Inferior parietal cortex (tissue), 1 donor: ENCODE data around the gene CTF1.
A peak's percentile ranks its signal among the peaks of the same experiment; 100 is the strongest.
"Not testable (repeated sequence)": the region's sequence is repeated elsewhere in the genome, so short reads cannot be mapped to it uniquely, and the experiment has no call there.

ENCODE experiments used
- DNase-seq: peaks from one replicate; pipeline ENCODE4 v3.0.0-alpha.2; 2016; ENCODE audit errors: extremely low spot score

Gene CTF1

GRCh38 chr16:30930160-30930571, 33.8 kb downstream of the CTF1 start:
- DNase-seq, result no peak

GRCh38 chr16:30931068-30931650, 34.7 kb downstream of the CTF1 start:
- DNase-seq, result no peak

GRCh38 chr16:30934827-30935557, 38.6 kb downstream of the CTF1 start:
- DNase-seq, result no peak

DNA sequence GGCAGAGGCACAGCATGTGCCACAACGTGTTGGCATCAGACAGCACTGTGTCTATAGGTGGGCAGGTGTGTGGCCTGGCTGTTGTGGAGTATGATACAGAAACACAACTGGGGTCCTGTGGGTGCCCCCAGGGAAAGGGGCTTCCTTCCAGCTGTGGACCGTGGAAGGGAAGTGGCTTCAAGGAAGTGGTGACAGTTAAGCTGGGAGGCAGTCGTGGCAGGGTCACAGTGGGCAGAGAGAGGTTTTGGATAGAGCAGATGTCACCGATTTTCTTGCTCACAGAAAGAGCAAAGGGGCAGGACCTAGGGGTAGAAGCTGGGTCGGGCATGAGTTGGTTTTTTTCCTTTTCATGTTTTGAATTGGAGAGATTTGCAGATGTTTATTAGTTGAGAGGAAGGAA, 41.3 kb downstream of the CTF1 start:
- no peak for DNase-seq

- DNase-seq, result not testable (repeated sequence)
Measured at GRCh38 chr16:30939571-30939970, 43.2 kb downstream of the CTF1 start.

DNA sequence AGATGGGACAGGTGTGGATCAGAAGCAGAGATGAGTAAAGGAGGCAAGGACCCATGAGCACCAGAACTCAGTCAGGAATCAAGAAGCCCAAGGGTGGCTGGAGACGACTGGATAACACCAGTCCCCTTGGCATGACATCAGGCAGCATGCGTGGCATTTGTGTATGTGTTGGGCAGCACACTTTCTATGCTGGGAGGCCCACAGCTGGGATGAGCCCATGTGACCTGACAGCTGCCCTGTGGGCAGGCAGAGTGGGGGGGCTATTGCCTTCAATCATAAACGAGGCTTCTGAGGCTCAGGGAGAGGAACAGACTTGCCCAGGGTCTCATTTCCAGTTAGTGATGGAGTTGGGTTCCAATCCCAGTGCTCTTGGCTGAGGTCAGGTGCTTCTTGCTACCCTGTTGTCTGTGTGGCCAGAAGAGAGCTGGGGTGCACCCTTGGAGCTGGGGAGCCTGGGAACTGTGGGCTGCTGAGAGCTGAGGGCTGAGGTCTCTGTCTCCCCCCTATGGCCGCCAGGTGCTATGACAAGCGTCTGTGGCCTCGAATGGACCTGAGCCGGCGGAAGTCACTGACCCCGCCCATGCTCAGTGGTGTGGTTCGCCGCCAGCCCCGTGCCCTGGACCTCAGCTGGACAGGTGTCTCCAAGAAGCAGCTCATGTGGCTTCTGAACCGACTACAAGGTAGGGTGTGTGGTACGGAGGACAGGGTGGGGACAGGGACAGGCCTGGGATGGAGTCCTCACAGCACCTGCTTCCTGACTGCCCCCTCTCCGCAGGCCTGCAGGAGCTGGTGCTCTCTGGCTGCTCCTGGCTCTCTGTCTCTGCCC, 45.4 kb downstream of the CTF1 start:
- DNase-seq, result no peak

- DNase-seq, result no peak
Measured at GRCh38 chr16:30942426-30942806, 46.0 kb downstream of the CTF1 start.

DNA sequence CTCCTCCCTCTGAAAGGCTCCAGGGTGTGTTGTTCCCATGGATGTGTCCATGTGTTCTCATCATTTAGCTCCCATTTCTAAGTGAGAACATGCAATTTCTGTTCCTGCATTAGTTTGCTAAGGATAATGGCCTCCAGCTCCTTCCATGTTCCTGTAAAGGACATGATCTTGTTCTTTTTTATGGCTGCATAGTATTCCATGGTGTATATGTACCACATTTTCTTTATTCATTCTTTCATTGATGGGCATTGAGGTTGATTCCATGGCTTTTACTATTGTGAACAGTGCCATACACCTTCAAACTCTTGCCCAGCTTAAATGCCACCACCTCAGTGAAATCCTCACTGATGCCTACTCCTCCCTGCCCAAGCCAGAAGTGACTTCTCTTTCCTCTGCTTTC, 47.9 kb downstream of the CTF1 start:
- DNase-seq, result no peak

DNA sequence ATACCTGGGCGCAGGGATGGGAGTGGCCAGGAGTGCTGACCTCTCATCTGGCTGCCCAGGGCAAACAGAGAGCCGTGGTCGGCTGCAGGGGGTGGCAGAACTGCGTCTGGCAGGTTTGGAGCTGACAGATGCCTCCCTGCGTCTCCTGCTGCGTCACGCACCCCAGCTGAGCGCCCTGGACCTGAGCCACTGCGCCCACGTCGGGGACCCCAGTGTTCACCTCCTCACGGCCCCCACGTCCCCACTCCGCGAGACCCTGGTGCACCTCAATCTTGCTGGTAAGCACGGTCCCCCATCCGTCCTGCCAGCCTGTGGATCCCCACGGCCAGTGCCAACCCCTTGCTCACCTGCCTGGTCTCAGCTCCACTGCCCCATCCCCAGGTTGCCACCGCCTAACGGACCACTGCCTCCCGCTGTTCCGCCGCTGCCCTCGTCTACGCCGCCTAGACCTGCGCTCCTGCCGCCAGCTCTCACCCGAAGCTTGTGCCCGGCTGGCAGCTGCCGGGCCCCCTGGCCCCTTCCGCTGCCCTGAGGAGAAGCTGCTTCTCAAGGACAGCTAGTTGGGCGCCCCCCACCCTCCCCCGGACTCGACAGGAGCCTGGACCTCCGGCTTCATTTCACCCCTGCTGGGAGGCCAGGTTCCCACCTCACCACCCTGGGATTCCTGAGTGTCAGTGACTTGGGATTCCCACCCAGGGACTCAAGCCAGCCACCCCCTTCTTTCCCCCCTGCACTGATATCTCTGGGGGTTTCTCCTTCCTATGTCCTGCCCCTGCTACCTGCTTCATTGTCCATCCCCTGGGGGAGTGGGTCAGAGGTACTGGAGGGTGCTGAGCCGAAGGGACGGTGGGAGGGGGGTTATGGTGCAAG, 50.5 kb downstream of the CTF1 start:
- DNase-seq, result no peak

GRCh38 chr16:30947541-30947858, 51.1 kb downstream of the CTF1 start:
- no peak for DNase-seq

GRCh38 chr16:30947859-30948666, 51.6 kb downstream of the CTF1 start:
- DNase-seq, result peak; percentile 97

DNA sequence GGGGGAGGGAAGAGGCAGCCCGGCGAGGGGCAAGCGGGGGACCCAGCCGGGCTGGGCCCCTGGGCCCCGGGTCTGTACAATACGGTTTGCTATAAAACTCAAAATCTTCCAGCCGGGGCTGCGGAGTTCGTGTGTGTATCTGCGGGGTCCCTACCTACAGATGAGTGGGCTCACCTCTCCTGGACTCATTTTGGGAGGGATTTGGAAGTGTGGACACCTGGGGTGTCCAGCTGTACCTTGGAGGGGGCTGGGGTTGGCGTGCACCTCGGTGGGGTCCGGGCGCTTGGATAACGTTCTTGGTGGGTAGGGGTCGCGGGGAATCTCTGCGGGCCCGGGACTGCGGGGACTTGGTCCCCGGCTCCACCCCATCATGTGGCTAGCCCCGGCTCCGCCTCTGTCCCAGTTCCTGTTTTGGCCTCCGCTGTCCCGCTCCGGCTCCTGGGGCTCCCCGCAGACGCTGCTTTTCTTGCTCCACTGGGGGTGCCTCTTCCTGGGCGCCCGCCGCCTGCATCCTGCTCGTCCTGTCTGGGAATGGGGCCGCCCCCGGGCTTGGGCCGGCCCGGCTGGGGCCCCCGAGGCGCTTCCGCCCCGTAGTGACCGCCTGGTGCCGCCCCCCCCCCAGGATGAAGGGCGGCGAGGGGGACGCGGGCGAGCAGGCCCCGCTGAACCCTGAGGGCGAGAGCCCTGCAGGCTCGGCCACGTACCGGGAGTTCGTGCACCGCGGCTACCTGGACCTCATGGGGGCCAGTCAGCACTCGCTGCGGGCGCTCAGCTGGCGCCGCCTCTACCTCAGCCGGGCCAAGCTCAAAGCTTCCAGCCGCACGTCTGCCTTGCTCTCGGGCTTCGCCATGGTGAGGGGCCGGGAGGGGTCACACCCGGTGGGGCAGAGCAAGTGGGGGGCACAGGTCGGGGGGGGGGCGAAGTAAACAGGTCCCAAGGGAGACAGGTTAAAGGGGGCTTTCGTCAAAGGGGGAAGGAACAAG, 52.5 kb downstream of the CTF1 start, which contains the start of gene ORAI3:
Gene ORAI3, plus strand, starts transcription at position 402 of the 983 bp plus-strand sequence. Its CDS starts 222 bp downstream, at position 624.
- peak; percentile 51 for DNase-seq

DNA sequence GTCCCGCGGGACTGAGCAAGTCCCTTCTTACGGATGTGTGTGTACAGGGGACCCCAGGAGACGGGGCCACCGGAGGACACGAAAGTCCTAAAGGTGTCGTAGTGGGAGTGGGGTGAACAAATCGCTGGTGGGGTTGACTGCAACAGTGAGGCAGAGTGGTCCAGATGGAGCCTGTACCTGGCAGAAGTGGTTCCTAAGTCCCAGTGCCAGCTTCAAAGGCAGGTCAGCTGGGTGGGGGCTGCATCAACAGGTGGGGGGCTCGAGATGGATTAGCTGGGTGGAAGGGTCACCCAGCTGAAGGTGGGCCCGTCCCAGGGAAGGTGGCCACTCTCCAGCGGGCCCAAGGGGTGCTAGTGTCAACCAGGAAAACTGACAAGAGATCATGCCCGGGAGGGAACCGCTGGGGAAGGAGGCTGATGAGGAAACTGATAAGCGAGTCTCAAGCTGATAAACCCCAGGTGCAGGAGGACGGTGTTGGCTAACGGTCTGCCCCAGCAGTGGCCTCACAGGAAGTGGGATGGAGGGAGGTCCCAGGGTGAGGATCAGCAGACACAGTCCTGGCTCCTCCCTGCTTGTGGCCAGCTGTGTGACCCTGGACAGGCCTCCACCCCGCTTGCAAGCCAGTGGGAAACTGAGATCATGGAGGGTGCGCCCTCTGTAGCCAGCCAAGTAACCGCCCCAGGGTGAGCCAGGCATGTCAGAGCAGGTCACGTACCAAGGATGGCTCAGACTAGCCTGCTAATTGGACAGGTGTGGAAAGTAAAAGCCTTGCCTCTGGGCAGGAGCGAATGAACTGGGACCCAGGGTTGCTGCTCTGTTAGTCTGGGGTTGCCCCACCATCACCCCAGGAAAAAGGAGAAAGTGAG, 53.5 kb downstream of the CTF1 start:
- DNase-seq, result peak; percentile 30

DNA sequence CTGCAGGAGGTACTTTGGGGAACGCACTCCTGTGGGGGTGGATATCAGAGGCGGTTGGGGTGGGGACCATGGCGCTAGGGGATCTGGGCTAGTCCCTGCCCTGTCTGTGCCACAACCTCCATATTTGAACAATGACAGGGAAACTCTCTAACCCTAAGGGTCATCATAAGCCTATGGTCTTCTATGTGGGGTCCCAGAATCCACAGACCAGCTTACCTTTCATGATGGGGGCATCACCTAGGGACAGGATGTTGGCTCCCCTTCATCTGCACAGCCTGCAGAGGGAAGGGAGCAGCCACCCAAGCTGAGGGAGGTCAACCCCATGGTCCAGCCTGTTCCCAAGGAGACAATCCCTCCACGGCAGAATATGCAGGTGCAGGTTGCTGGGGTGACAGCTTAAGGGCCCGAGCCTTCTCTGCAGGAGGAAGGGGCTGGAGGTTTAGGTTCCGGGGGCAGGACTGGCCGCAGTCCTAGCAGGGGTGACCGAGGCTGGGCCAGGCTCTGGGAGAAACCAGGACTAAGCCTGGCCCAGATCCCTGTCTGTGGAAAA, 54.2 kb downstream of the CTF1 start:
- no peak for DNase-seq

DNA sequence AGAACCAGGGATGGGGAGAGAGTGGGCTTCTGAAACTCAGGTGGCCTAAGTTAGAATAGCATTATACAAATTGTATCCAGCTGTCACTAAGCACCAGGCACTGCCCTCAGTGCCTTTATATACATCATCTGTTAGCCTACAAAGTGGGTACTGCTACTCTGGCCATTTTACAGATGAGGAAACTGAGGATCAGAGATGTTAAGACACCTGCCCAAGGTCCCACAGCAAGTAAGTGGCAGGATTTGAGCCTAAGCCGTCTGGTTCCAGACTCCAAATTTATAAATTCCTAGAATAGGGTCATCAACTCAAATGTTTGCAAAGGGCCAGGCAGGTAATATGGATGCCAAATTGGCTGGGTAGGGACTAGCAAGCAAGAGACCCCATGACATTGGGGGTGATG, 54.8 kb downstream of the CTF1 start:
- no peak for DNase-seq

- no peak for DNase-seq
Measured at GRCh38 chr16:30951750-30952149, 55.3 kb downstream of the CTF1 start.

GRCh38 chr16:30953111-30953510, 56.7 kb downstream of the CTF1 start:
- DNase-seq, result no peak
